Heart left ventricle (tissue), 13 donors: ENCODE data around the gene PSMB2.

ENCODE experiments used
- POLR2A ChIP-seq, 2 donors: fragments of 450-650 bp; IDR thresholded peaks; one replicate each; pipeline ENCODE4 v1.6.1; 2017; ENCODE audit warnings: antibody characterized with exemption in 2 of 2, mild to moderate bottlenecking in 2 of 2, moderate library complexity in 2 of 2
- TF ChIP-seq, protein P1 (sequence below), 12 donors: fragments of 200-600 bp; sonication (generic) in 4 of 12; IDR thresholded peaks; one replicate each; pipeline versions ENCODE4 v1.5.0 to v1.8.0; 2018 to 2022; ENCODE audit warnings: antibody characterized with exemption in 12 of 12, mild to moderate bottlenecking in 5 of 12
- donor health status: ischemic (EF 13 %, LVEDD 7.1; RV severe dilation, severe dysfunction).
- donor health status: DM: no; HTN: yes; CAD: no.
- donor health status: DM: no; HTN: no; CAD: no.
- donor health status: ischemic (EF 25% LVEDD 6.9; RV normal size, moderate dysfunction).
- donor health status: ischemic (EF 25% LVEDD 5.7; RV mildly dilated, moderate dysfunction).
- donor health status: ischemic (EF 35%, LVEDD 5.7; RV mildly dilated, moderate dysfunction).
- donor health status: nonischemic (EF 11% LVEDD 7.7; RV severe dilation, severe dysfunction).
- donor health status: DM: yes; HTN: yes; CAD: no.
- donor health status: PGD.
- donor health status: ischemic (EF 29% LVEDD 5.4; RV normal size, mild dysfunction).
- donor health status: nonischemic (EF 23%, LVEDD 6.1; RV moderate dilation, normal function).

DNA sequence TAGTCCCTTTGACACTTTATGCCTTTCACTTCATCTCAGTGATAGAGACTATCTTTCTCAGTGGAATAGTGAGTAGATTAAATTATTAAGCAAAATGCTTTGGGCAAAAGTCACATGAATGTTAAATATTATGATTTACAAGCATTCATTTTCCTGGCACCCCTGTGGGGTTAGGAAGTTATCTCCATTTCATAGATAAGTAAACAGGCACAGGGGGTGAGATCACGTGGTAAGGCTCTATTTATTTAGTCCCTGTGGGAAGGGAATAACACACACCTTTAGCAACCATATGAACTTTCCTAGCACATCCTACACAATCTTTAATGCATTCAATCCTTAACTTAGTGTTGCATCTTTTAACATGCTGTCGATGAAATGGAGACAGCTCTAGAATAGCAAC is 12.3 kb downstream of the PSMB2 start:
- TF ChIP-seq, protein P1, sequence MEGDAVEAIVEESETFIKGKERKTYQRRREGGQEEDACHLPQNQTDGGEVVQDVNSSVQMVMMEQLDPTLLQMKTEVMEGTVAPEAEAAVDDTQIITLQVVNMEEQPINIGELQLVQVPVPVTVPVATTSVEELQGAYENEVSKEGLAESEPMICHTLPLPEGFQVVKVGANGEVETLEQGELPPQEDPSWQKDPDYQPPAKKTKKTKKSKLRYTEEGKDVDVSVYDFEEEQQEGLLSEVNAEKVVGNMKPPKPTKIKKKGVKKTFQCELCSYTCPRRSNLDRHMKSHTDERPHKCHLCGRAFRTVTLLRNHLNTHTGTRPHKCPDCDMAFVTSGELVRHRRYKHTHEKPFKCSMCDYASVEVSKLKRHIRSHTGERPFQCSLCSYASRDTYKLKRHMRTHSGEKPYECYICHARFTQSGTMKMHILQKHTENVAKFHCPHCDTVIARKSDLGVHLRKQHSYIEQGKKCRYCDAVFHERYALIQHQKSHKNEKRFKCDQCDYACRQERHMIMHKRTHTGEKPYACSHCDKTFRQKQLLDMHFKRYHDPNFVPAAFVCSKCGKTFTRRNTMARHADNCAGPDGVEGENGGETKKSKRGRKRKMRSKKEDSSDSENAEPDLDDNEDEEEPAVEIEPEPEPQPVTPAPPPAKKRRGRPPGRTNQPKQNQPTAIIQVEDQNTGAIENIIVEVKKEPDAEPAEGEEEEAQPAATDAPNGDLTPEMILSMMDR (IDR thresholded peaks at IDR 0.05), result no peak
- no peak for TF ChIP-seq POLR2A (IDR thresholded peaks at IDR 0.05)
